ENCODE measurements around the gene ANTKMT.
A peak's percentile ranks its signal among the peaks of the same experiment; 100 is the strongest.

ANTKMT gene

GRCh38 chr16:725463-726187, 4.7 kb downstream of the ANTKMT start:
- no peak overlapping the region for H3K4me3 ChIP-seq (ENCODE audit: low read depth, low read length)
- in situ Hi-C loops (cut with HindIII; ENCODE audit: low sequenced_read_pairs), result no loop called here
- no peak for DNase-seq (ENCODE audit: low read depth, low spot score)
- TF ChIP-seq, protein P1, sequence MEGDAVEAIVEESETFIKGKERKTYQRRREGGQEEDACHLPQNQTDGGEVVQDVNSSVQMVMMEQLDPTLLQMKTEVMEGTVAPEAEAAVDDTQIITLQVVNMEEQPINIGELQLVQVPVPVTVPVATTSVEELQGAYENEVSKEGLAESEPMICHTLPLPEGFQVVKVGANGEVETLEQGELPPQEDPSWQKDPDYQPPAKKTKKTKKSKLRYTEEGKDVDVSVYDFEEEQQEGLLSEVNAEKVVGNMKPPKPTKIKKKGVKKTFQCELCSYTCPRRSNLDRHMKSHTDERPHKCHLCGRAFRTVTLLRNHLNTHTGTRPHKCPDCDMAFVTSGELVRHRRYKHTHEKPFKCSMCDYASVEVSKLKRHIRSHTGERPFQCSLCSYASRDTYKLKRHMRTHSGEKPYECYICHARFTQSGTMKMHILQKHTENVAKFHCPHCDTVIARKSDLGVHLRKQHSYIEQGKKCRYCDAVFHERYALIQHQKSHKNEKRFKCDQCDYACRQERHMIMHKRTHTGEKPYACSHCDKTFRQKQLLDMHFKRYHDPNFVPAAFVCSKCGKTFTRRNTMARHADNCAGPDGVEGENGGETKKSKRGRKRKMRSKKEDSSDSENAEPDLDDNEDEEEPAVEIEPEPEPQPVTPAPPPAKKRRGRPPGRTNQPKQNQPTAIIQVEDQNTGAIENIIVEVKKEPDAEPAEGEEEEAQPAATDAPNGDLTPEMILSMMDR (IDR thresholded peaks at IDR 0.05; ENCODE audit: low read depth, low read length), result no peak

DNA sequence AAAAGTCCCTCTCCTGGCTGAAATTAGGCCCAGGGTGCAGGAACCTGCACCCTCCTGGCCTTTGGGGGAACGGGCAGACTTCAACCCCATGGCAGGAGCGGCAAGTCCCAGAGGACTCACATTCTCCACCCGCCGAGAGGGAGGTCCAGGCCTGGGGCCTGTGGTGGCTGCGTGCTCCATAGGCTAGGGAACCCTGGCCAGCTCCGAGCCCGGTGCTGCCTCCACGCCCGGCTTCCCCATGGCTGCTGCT, 5.2 kb downstream of the ANTKMT start:
- DNase-seq (ENCODE audit: low read depth, low spot score), result no peak
- in situ Hi-C loops (cut with HindIII; ENCODE audit: low sequenced_read_pairs), result no loop called here
- H3K4me3 ChIP-seq (ENCODE audit: low read depth, low read length), result no peak overlapping the region

GRCh38 chr16:726438-727290, 5.7 kb downstream of the ANTKMT start, which contains the start of the genes CCDC78 and HAGHL:
Gene CCDC78, minus strand, starts transcription at chr16:726443. Its CDS starts 76 bp downstream, at chr16:726367.
Gene HAGHL, plus strand, starts transcription at chr16:727106. Its CDS starts 404 bp downstream, at chr16:727510.
- peak within 1 kb of the TSS; percentile 62 for H3K4me3 ChIP-seq (ENCODE audit: low read depth, low read length)
- in situ Hi-C loops (cut with HindIII; ENCODE audit: low sequenced_read_pairs), result no loop called here
- TF ChIP-seq, protein P1 (IDR thresholded peaks at IDR 0.05; ENCODE audit: low read depth, low read length), result no peak
- peak; percentile 32 for DNase-seq (ENCODE audit: low read depth, low spot score)

More for the DNA sequence above, 5.2 kb downstream of the ANTKMT start:
- TF ChIP-seq, protein P1 (IDR thresholded peaks at IDR 0.05; ENCODE audit: low read depth, low read length), result no peak

- H3K4me3 ChIP-seq (ENCODE audit: low read depth, low read length), result peak overlapping the region; percentile 62
- TF ChIP-seq, protein P1 (IDR thresholded peaks at IDR 0.05; ENCODE audit: low read depth, low read length), result no peak
- no peak for DNase-seq (ENCODE audit: low read depth, low spot score)
- in situ Hi-C loops (cut with HindIII; ENCODE audit: low sequenced_read_pairs), result no loop called here
Observed at GRCh38 chr16:727291-727977, 6.5 kb downstream of the ANTKMT start.

- DNase-seq (ENCODE audit: low read depth, low spot score), result peak; percentile 83
- in situ Hi-C loops (cut with HindIII; ENCODE audit: low sequenced_read_pairs), result no loop called here
- TF ChIP-seq, protein P1 (IDR thresholded peaks at IDR 0.05; ENCODE audit: low read depth, low read length), result no peak
- H3K4me3 ChIP-seq (ENCODE audit: low read depth, low read length), result peak overlapping the region; percentile 62
Observed at GRCh38 chr16:728131-728889, 7.4 kb downstream of the ANTKMT start.

Data from astrocyte of the spinal cord (primary cell).